Lower leg skin (tissue), 4 donors: ENCODE measurements around the gene PCNX1. TPM values are rescaled to one million over a fixed set of nuclear protein-coding genes. Genes with fewer than 3 reads are reported as not detected.
"Not testable (repeated sequence)": the region's sequence is repeated elsewhere in the genome, so short reads cannot be mapped to it uniquely, and the experiment has no call there.

Experiments
- DNase-seq, 2 donors: peaks; one replicate each; pipeline ENCODE4 v3.0.0-alpha.2; 2019; ENCODE audit warnings: low spot score in 2 of 2
- H3K4me3 ChIP-seq: fragments of 200-600 bp; sonication (generic); 2 replicates; pipeline ENCODE4 v1.5.1; 2017; ENCODE audit warnings: mild to moderate bottlenecking, low read depth; ENCODE audit not compliant: poor library complexity, severe bottlenecking
- CTCF ChIP-seq, 3 donors: fragments of 450-650 bp; IDR thresholded peaks; one replicate each; pipeline ENCODE4 v1.5.1; 2016; ENCODE audit warnings: antibody characterized with exemption in 3 of 3, mild to moderate bottlenecking in 3 of 3, moderate library complexity in 2 of 3
- POLR2A ChIP-seq, 2 donors: fragments of 450-650 bp; IDR thresholded peaks; one replicate each; pipeline ENCODE4 v1.6.1; 2016 to 2017; ENCODE audit warnings: antibody characterized with exemption in 2 of 2, mild to moderate bottlenecking in 1 of 2, moderate library complexity in 1 of 2
- WGBS, 2 donors: methylation state at CpG; one replicate each; pipeline ENCODE4 v1.1.5; 2018; 5-methylcytosine and 5-hydroxymethylcytosine counted together
- intact Hi-C: fragments of 100-400 bp; cut with DNase I; formaldehyde crosslinking; loops from one replicate; pipeline ENCODE4 v1.15.0; 2023; ENCODE audit warnings: low total_unique reads
- total RNA-seq, 4 donors: library from RNA; depleted of rRNA; stranded (reverse); fragments of >200 nt; gene quantifications; one replicate each; pipeline ENCODE4 v1.1.0, GENCODE V29; 2016

Gene PCNX1
- total RNA-seq, 4 donors from 2014 or later: 14.7 to 29.4 (median 25.6) TPM

GRCh38 chr14:71011479-71011878 is 104.2 kb downstream of the PCNX1 start:
- WGBS, 2 donors: 91 to 93% methylated on average over 1 of the region's 1 CpG
- intact Hi-C loops: no loop called here
- DNase-seq: no peak
- no peak overlapping the region for H3K4me3 ChIP-seq
- TF ChIP-seq CTCF (IDR thresholded peaks at IDR 0.05) (no peak), POLR2A (IDR thresholded peaks at IDR 0.05) (no peak)

- 95 to 97% methylated on average over 4 of the region's 4 CpGs for WGBS, 2 donors
- no peak for DNase-seq
- TF ChIP-seq POLR2A (IDR thresholded peaks at IDR 0.05): no peak
- no peak for TF ChIP-seq CTCF (IDR thresholded peaks at IDR 0.05)
- intact Hi-C loops: no loop called here
- H3K4me3 ChIP-seq: no peak overlapping the region
These were observed 105.6 kb downstream of the PCNX1 start for GRCh38 chr14:71012888-71013287.

GRCh38 chr14:71013551-71014192 is 106.4 kb downstream of the PCNX1 start:
- H3K4me3 ChIP-seq: no peak overlapping the region
- 0 to 23% methylated on average over 1 of the region's 1 CpG for WGBS, 2 donors
- TF ChIP-seq CTCF (IDR thresholded peaks at IDR 0.05) (no peak), POLR2A (IDR thresholded peaks at IDR 0.05) (no peak)
- intact Hi-C loops: no loop called here
- DNase-seq: no peak

GRCh38 chr14:71019917-71020316 is 112.7 kb downstream of the PCNX1 start:
- intact Hi-C loops, DNase-seq, H3K4me3 ChIP-seq: not testable (repeated sequence)
- WGBS, 2 donors: 96 to 100% methylated on average over 3 of the region's 3 CpGs

- intact Hi-C loops: no loop called here
- no peak for DNase-seq
- no peak overlapping the region for H3K4me3 ChIP-seq
- TF ChIP-seq CTCF (IDR thresholded peaks at IDR 0.05): no peak
- no peak for TF ChIP-seq POLR2A (IDR thresholded peaks at IDR 0.05)
- WGBS, 2 donors: 17 to 39% methylated on average over 1 of the region's 1 CpG
These were observed 114.2 kb downstream of the PCNX1 start for GRCh38 chr14:71021347-71022011.

GRCh38 chr14:71022012-71022869 is 115.0 kb downstream of the PCNX1 start:
- DNase-seq: no peak
- TF ChIP-seq POLR2A (IDR thresholded peaks at IDR 0.05): no peak
- intact Hi-C loops: no loop called here
- no peak overlapping the region for H3K4me3 ChIP-seq
- WGBS, 2 donors: 67 to 71% methylated on average over 3 of the region's 3 CpGs
